Measurements from ENCODE around the gene DHRSX. TPM values are rescaled to one million over a fixed set of nuclear protein-coding genes. Genes with fewer than 3 reads are reported as not detected.
A peak's percentile ranks its signal among the peaks of the same experiment; 100 is the strongest.

The DHRSX gene
- total and polyA plus RNA-seq, 4 donors, result 16.8 to 28.4 (median 24.0) TPM

DNA sequence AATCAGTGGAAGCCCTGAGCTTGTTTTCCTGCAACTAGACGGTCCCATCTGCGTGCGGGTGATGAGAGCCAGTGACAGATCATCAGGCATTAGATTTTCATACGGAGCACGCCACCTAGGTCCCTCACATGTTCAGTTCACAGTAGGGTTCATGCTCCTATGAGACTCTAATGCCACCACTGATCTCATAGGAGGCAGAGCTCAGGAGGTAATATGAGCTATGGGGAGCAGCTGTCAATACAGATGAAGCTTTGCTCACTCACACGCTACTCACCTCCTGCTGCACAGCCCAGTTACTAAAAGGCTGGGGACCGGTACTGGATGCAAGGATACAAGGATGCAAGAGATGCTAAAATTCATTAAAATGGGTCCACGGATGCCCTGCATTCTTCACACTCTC, 61.2 kb downstream of the DHRSX start:
- no peak overlapping the region for H3K4me3 ChIP-seq (ENCODE audit: low read depth, low read length)
- H3K27me3 ChIP-seq (ENCODE audit: control insufficient read depth, insufficient read depth, low read length), result no peaks in the 10 kb centered on the region
- no peak overlapping the region for H3K27ac ChIP-seq (ENCODE audit: low read depth, low read length)
- no peaks in the 10 kb centered on the region for H3K36me3 ChIP-seq (ENCODE audit: control insufficient read depth, insufficient read depth, low read length)
- H3K4me1 ChIP-seq (ENCODE audit: control insufficient read depth, insufficient read depth, low read length), result no peaks in the 10 kb centered on the region
- DNase-seq (ENCODE audit: low read depth in 4 of 6, low spot score in 6 of 6), result no peak
- no peaks in the 10 kb centered on the region for H3K9me3 ChIP-seq (ENCODE audit: control insufficient read depth, insufficient read depth, low read length)
- 85% methylated on average over 6 of the region's 8 CpGs for WGBS (ENCODE audit: insufficient coverage)

DNA sequence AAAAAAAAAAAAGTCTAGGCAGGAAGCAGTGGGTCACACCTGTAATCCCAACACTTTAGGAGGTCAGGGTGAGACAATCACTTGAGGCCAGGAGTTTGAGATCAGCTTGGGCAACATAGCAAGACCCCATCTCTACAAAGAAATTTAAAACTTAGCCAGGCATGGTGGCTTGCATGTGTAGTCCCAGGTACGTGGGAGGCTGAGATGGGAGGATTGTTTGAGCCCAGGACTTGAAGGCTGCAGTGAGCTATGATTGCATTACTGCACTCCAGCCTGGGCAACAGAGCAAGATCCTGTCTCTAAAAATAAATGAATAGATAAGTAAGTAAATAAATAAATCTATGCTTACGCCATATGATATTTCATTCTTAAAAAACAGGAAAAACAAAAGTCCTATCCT, 65.3 kb downstream of the DHRSX start:
- no peaks in the 10 kb centered on the region for H3K27me3 ChIP-seq (ENCODE audit: control insufficient read depth, insufficient read depth, low read length)
- H3K4me3 ChIP-seq (ENCODE audit: low read depth, low read length), result no peak overlapping the region
- H3K36me3 ChIP-seq (ENCODE audit: control insufficient read depth, insufficient read depth, low read length), result no peaks in the 10 kb centered on the region
- H3K9me3 ChIP-seq (ENCODE audit: control insufficient read depth, insufficient read depth, low read length), result no peaks in the 10 kb centered on the region
- no CpG with 5 or more reads among the region's 2 CpGs for WGBS (ENCODE audit: insufficient coverage)
- H3K27ac ChIP-seq (ENCODE audit: low read depth, low read length), result no peak overlapping the region
- no peak for DNase-seq (ENCODE audit: low read depth in 4 of 6, low spot score in 6 of 6)
- H3K4me1 ChIP-seq (ENCODE audit: control insufficient read depth, insufficient read depth, low read length), result no peaks in the 10 kb centered on the region

DNA sequence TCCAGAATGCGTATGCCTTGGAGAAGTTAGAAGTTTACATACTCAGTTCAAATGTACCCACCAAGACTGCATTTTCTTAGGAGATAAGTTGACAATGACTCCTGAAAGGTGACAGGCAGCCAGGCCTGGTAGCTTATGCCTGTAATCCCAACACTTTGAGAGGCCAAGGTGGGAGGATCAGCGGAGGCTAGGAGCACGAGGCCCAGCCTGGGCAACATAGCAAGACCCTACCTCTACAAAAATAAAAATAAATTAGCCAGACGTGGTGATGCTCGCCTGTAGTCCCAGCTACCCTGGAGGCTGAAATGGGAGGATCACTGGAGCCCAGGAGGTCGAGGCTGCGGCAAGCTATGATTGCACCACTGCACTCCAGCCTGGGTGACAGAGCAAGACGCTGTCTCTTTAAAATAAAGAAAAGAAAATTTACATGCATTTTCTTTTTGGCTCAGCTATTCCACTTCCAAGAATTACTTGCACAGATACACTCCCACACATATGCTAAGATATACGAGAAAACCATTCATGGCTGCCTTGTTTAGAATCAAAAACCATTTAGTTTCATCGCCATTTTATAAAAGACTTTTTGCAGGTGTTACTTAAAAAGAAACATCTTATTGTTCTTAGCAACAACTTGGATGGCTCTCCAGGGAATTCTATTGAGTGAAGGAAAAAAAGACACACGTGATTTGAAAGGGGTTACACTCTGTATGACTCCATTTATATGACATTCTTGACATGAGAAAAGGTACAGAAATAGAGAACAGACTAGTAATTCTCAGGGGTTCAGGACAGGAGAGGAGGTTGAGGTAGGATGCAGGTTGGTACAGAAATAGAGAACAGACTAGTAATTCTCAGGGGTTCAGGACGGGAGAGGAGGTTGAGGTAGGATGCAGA, 66.3 kb downstream of the DHRSX start:
- Histone ChIP-seq H3K9me3 (ENCODE audit: control insufficient read depth, insufficient read depth, low read length) (no peaks in the 10 kb centered on the region), H3K27me3 (ENCODE audit: control insufficient read depth, insufficient read depth, low read length) (no peaks in the 10 kb centered on the region), H3K4me3 (ENCODE audit: low read depth, low read length) (no peak overlapping the region), H3K36me3 (ENCODE audit: control insufficient read depth, insufficient read depth, low read length) (no peaks in the 10 kb centered on the region), H3K4me1 (ENCODE audit: control insufficient read depth, insufficient read depth, low read length) (no peaks in the 10 kb centered on the region), H3K27ac (ENCODE audit: low read depth, low read length) (no peak overlapping the region)
- DNase-seq (ENCODE audit: low read depth in 4 of 6, low spot score in 6 of 6), result peak in 2 of 6 donors; percentile 9 to 39
- 90% methylated on average over 8 of the region's 12 CpGs for WGBS (ENCODE audit: insufficient coverage)

GRCh38 chrX:2432298-2432863, 68.4 kb downstream of the DHRSX start:
- H3K27ac ChIP-seq (ENCODE audit: low read depth, low read length), result no peak overlapping the region
- H3K36me3 ChIP-seq (ENCODE audit: control insufficient read depth, insufficient read depth, low read length), result no peaks in the 10 kb centered on the region
- H3K9me3 ChIP-seq (ENCODE audit: control insufficient read depth, insufficient read depth, low read length), result peaks cover 2% of the 10 kb centered on the region
- H3K4me3 ChIP-seq (ENCODE audit: low read depth, low read length), result no peak overlapping the region
- no peaks in the 10 kb centered on the region for H3K27me3 ChIP-seq (ENCODE audit: control insufficient read depth, insufficient read depth, low read length)
- WGBS (ENCODE audit: insufficient coverage), result 86% methylated on average over 7 of the region's 11 CpGs
- H3K4me1 ChIP-seq (ENCODE audit: control insufficient read depth, insufficient read depth, low read length), result no peaks in the 10 kb centered on the region
- no peak for DNase-seq (ENCODE audit: low read depth in 4 of 6, low spot score in 6 of 6)

DNA sequence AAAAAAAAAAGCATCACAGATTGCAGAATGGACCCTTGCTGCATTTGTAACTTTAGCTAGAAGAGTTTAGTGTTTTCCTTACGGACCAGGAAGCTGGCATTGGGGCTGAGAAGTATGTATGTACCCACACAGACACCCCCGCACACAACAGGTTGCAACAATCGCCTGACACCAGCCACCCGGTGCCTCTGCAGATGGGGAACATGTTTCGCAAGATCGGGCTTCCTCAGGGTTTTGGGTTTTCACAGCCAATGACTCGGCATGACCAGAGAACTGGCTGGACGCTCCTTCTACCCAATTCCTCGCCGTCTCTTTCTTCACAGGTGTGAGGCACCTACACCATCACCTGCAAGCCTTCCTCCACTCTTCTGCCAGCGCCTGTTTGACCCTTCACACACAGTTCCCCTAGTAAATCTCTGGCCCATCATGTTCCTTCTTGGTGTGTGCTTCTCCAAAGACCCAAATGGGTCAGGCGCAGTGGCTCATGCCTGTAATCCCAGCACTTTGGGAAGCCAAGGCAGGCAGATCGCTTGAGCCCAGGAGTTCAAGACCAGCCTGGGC, 70.4 kb downstream of the DHRSX start:
- no peaks in the 10 kb centered on the region for H3K36me3 ChIP-seq (ENCODE audit: control insufficient read depth, insufficient read depth, low read length)
- H3K9me3 ChIP-seq (ENCODE audit: control insufficient read depth, insufficient read depth, low read length), result peaks cover 2% of the 10 kb centered on the region
- no peak overlapping the region for H3K4me3 ChIP-seq (ENCODE audit: low read depth, low read length)
- WGBS (ENCODE audit: insufficient coverage), result 91% methylated on average over 13 of the region's 13 CpGs
- DNase-seq (ENCODE audit: low read depth in 4 of 6, low spot score in 6 of 6), result no peak
- no peaks in the 10 kb centered on the region for H3K4me1 ChIP-seq (ENCODE audit: control insufficient read depth, insufficient read depth, low read length)
- H3K27me3 ChIP-seq (ENCODE audit: control insufficient read depth, insufficient read depth, low read length), result no peaks in the 10 kb centered on the region
- H3K27ac ChIP-seq (ENCODE audit: low read depth, low read length), result no peak overlapping the region

DNA sequence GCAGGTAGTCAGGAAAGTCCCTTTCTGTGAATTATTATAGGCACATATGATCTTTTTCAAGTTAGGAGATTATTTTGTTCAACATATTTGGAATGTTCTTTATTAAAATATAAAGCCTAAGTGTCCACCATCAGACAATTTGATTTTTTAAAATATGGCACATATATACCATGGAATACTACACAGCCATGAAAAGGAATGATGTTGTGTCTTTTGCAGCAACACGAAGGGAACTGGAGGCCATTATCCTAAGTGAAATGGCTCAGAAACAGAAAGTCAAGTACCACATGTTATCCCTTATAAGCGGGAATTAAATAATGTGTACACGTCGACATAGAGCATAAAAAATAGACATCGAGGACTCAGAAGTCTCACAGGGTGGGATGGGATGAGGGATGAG, 73.0 kb downstream of the DHRSX start:
- Histone ChIP-seq H3K9me3 (ENCODE audit: control insufficient read depth, insufficient read depth, low read length) (peaks cover 2% of the 10 kb centered on the region), H3K4me1 (ENCODE audit: control insufficient read depth, insufficient read depth, low read length) (no peaks in the 10 kb centered on the region), H3K36me3 (ENCODE audit: control insufficient read depth, insufficient read depth, low read length) (peaks cover 10% of the 10 kb centered on the region), H3K27ac (ENCODE audit: low read depth, low read length) (no peak overlapping the region), H3K27me3 (ENCODE audit: control insufficient read depth, insufficient read depth, low read length) (no peaks in the 10 kb centered on the region), H3K4me3 (ENCODE audit: low read depth, low read length) (no peak overlapping the region)
- WGBS (ENCODE audit: insufficient coverage), result 95% methylated on average over 3 of the region's 5 CpGs
- no peak for DNase-seq (ENCODE audit: low read depth in 4 of 6, low spot score in 6 of 6)

DNA sequence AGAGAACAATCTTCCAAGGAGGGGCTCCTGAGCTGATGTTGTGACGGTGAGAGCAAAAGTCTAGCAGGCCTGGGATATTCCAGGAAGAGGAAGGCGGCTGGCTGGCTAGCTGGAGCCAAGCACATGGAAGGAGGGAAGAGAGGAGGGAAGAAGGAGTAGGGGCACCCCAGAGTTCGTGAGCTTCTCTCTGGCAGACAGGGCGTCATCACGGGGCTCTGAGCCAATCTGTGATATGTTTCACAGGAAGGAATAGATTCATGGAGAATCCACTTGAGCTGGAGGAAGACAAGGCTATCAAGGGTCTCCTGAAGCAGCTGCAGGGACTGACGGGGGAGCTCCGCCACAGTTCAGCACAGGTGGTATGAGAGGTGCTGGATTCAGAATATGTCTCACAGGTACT, 73.6 kb downstream of the DHRSX start:
- no peaks in the 10 kb centered on the region for H3K27me3 ChIP-seq (ENCODE audit: control insufficient read depth, insufficient read depth, low read length)
- 92% methylated on average over 7 of the region's 7 CpGs for WGBS (ENCODE audit: insufficient coverage)

GRCh38 chrX:2426289-2426882, 74.4 kb downstream of the DHRSX start:
- Histone ChIP-seq H3K9me3 (ENCODE audit: control insufficient read depth, insufficient read depth, low read length) (peaks cover 2% of the 10 kb centered on the region), H3K27ac (ENCODE audit: low read depth, low read length) (no peak overlapping the region), H3K4me3 (ENCODE audit: low read depth, low read length) (no peak overlapping the region)

More for the DNA sequence above, 73.6 kb downstream of the DHRSX start:
- no peak overlapping the region for H3K27ac ChIP-seq (ENCODE audit: low read depth, low read length)
- peaks cover 12% of the 10 kb centered on the region for H3K36me3 ChIP-seq (ENCODE audit: control insufficient read depth, insufficient read depth, low read length)
- DNase-seq (ENCODE audit: low read depth in 4 of 6, low spot score in 6 of 6), result no peak
- no peaks in the 10 kb centered on the region for H3K4me1 ChIP-seq (ENCODE audit: control insufficient read depth, insufficient read depth, low read length)
- H3K9me3 ChIP-seq (ENCODE audit: control insufficient read depth, insufficient read depth, low read length), result peaks cover 2% of the 10 kb centered on the region
- no peak overlapping the region for H3K4me3 ChIP-seq (ENCODE audit: low read depth, low read length)

DNA sequence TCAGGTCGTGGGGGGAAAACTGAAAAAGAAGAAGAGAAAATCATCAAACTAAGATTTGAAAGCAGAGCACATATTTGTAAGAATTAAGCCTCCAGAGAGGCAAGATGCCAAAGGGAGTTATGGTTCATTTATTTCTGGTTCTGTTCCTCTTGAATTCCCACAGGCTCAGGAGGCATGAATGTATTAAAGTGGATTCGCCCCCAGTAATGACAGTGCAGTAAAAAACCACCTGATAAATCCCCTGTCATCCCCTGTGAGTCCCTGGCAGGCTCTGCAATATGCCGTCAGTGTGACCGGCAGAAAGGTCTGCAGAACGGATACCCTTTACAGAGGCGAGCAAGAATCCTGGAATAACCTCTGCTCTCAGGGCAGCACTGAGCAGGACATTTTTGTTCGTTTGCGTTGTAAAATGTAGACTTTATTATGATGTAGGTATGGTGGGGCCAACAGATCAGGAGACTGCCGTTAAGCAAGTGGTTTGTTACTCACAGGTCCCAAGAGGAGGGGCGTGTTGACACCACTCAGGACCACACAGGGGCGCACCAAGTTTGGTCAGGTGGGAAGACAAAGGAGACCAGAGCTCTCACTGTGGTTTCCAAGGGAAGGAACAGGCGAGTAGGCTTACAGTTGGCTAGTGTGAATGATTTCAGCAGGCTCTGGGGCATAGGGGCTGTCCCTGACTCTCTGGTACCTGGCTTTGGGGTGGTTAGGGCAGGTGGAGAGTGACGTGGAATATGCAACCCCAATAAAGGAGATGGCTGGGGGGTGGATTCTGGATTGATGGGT, 75.3 kb downstream of the DHRSX start:
- 89% methylated on average over 11 of the region's 13 CpGs for WGBS (ENCODE audit: insufficient coverage)
- DNase-seq (ENCODE audit: low read depth in 4 of 6, low spot score in 6 of 6), result peak in 1 of 6 donors; percentile 43
- peaks cover 14% of the 10 kb centered on the region for H3K36me3 ChIP-seq (ENCODE audit: control insufficient read depth, insufficient read depth, low read length)
- no peaks in the 10 kb centered on the region for H3K4me1 ChIP-seq (ENCODE audit: control insufficient read depth, insufficient read depth, low read length)
- no peaks in the 10 kb centered on the region for H3K27me3 ChIP-seq (ENCODE audit: control insufficient read depth, insufficient read depth, low read length)
- H3K9me3 ChIP-seq (ENCODE audit: control insufficient read depth, insufficient read depth, low read length), result peaks cover 2% of the 10 kb centered on the region
- no peak overlapping the region for H3K4me3 ChIP-seq (ENCODE audit: low read depth, low read length)
- no peak overlapping the region for H3K27ac ChIP-seq (ENCODE audit: low read depth, low read length)

More at GRCh38 chrX:2426289-2426882, 74.4 kb downstream of the DHRSX start:
- DNase-seq (ENCODE audit: low read depth in 4 of 6, low spot score in 6 of 6), result no peak
- Histone ChIP-seq H3K27me3 (ENCODE audit: control insufficient read depth, insufficient read depth, low read length) (no peaks in the 10 kb centered on the region), H3K4me1 (ENCODE audit: control insufficient read depth, insufficient read depth, low read length) (no peaks in the 10 kb centered on the region), H3K36me3 (ENCODE audit: control insufficient read depth, insufficient read depth, low read length) (peaks cover 14% of the 10 kb centered on the region)

Data from spinal cord (tissue), 10 donors.